Measurements from ENCODE around the gene TIMM29. TPM values are rescaled to one million over a fixed set of nuclear protein-coding genes. Genes with fewer than 3 reads are reported as not detected.

TIMM29 gene
- 49.9 and 52.5 TPM in 2 replicates for total RNA-seq (2014; rRNA removed; shearing (Covaris generic))

GRCh38 chr19:10928563-10929401, at the start of gene TIMM29, which contains the start of gene YIPF2:
Gene TIMM29 (plus strand): TSS chr19:10928811. CDS start chr19:10928823, 12 bp downstream.
Gene YIPF2 (minus strand): TSS chr19:10928639. CDS start chr19:10928410, 229 bp downstream.

GRCh38 chr19:10960314-10961072, 31.9 kb downstream of the TIMM29 start, which contains the start of gene SMARCA4:
Gene SMARCA4 (plus strand): TSS chr19:10961030. CDS start chr19:10984152, 23,122 bp downstream.

Other genes with a start within 250 kb of the TIMM29 start
- gene QTRT1, start 227.4 kb upstream of the TIMM29 start, total RNA-seq (2014; rRNA removed; shearing (Covaris generic)), result 54.7 and 60.1 TPM in 2 replicates
- 94.8 and 95.6 TPM in 2 replicates for gene DNM2, start 210.7 kb upstream of the TIMM29 start, total RNA-seq (2014; rRNA removed; shearing (Covaris generic))
- 68.2 and 72.5 TPM in 2 replicates for gene TMED1, start 92.6 kb upstream of the TIMM29 start, total RNA-seq (2014; rRNA removed; shearing (Covaris generic))
- gene C19orf38, start 80.4 kb upstream of the TIMM29 start, total RNA-seq (2014; rRNA removed; shearing (Covaris generic)), result 0.48 TPM in 1 of 2 replicates, not detected in the other
- 44.2 and 53.4 TPM in 2 replicates for gene CARM1, start 57.3 kb upstream of the TIMM29 start, total RNA-seq (2014; rRNA removed; shearing (Covaris generic))
- 86.8 and 88.2 TPM in 2 replicates for gene YIPF2, start 172 bp upstream of the TIMM29 start, total RNA-seq (2014; rRNA removed; shearing (Covaris generic))
- gene SMARCA4, start 32.2 kb downstream of the TIMM29 start, total RNA-seq (2014; rRNA removed; shearing (Covaris generic)), result 218 and 226 TPM in 2 replicates
- 198 and 231 TPM in 2 replicates for gene LDLR, start 160.7 kb downstream of the TIMM29 start, total RNA-seq (2014; rRNA removed; shearing (Covaris generic))
- 164 and 193 TPM in 2 replicates for gene SPC24, start 227.0 kb downstream of the TIMM29 start, total RNA-seq (2014; rRNA removed; shearing (Covaris generic))

Measured in A375 (cell line).